HFF-Myc (cell line): Measurements from ENCODE around the gene PBLD.

Experiments
- DNase-seq: peaks from one replicate; pipeline ENCODE4 v3.0.0-alpha.2; 2011; ENCODE audit warnings: low read depth; ENCODE audit errors: extremely low read depth
- H3K4me3 ChIP-seq: replicated peaks from 2 replicates; pipeline ENCODE4 v1.5.1; 2011; ENCODE audit warnings: low read depth, mild to moderate bottlenecking, control low read depth, low read length
- CTCF ChIP-seq: IDR thresholded peaks from 2 replicates; pipeline ENCODE4 v1.5.1; 2012; ENCODE audit warnings: mild to moderate bottlenecking, low read depth, low read length, control low read depth; ENCODE audit errors: missing control alignments

Gene PBLD

GRCh38 chr10:68235581-68235980 is 97.1 kb downstream of the PBLD start:
- H3K4me3 ChIP-seq, result no peak overlapping the region
- no peak for TF ChIP-seq CTCF
- DNase-seq, result no peak

GRCh38 chr10:68235111-68235510 is 97.6 kb downstream of the PBLD start:
- no peak overlapping the region for H3K4me3 ChIP-seq
- no peak for DNase-seq
- TF ChIP-seq CTCF, result no peak

GRCh38 chr10:68233046-68233445 is 99.7 kb downstream of the PBLD start:
- DNase-seq, result no peak
- no peak for TF ChIP-seq CTCF
- H3K4me3 ChIP-seq, result no peak overlapping the region
